ENCODE results near the gene EVI5. TPM values are rescaled to one million over a fixed set of nuclear protein-coding genes. Genes with fewer than 3 reads are reported as not detected.

Gene EVI5
- polyA plus RNA-seq, 3 donors, result 7.6 to 19.4 (median 14.3) TPM

- TF ChIP-seq CTCF (IDR thresholded peaks at IDR 0.05), result no peak
- Histone ChIP-seq H3K4me2 (replicated peaks; ENCODE audit: extremely low read depth, low read length, poor library complexity, severe bottlenecking) (no peak overlapping the region), H3K4me1 (ENCODE audit: control insufficient read depth in 1 of 2, insufficient read depth in 2 of 2, low read length in 2 of 2) (peaks cover 0 to 5% of the 10 kb centered on the region in 2 donors), H4K20me1 (ENCODE audit: insufficient read depth, low read length) (no peaks in the 10 kb centered on the region), H3K36me3 (replicated peaks in 1 of 2; ENCODE audit: control insufficient read depth in 1 of 2, insufficient read depth in 2 of 2, low read length in 2 of 2) (no peaks in the 10 kb centered on the region), H3K27me3 (ENCODE audit: control insufficient read depth in 2 of 2, insufficient read depth in 2 of 2, low read length in 2 of 2) (no peaks in the 10 kb centered on the region), H3K79me2 (ENCODE audit: insufficient read depth, low read length) (peaks cover under 1% of the 10 kb centered on the region), H3K9me3 (replicated peaks in 1 of 2; ENCODE audit: control insufficient read depth in 1 of 2, insufficient read depth in 1 of 2, low read length in 2 of 2) (no peaks in the 10 kb centered on the region), H3K27ac (ENCODE audit: low read depth in 1 of 2, low read length in 2 of 2) (no peak overlapping the region), H3K9ac (ENCODE audit: insufficient read depth, low read length, poor library complexity, severe bottlenecking) (no peak overlapping the region), H2AFZ (ENCODE audit: insufficient read depth, low read depth, low read length, poor library complexity, severe bottlenecking) (no peak overlapping the region), H3K4me3 (replicated peaks in 1 of 3; ENCODE audit: low read depth in 2 of 3, low read length in 3 of 3) (no peak overlapping the region)
- intact Hi-C loops (cut with micrococcal nuclease), result no loop called here
- Mint-ChIP-seq H3K27ac (no peak overlapping the region), H3K4me3 (no peak overlapping the region), H3K9me3 (peaks cover 0 to 4% (median 0%) of the 10 kb centered on the region in 7 donors), H3K4me1 (no peaks in the 10 kb centered on the region), H3K36me3 (no peaks in the 10 kb centered on the region), H3K27me3 (ENCODE audit: low read depth in 3 of 3) (peaks cover 0 to 4% (median 2%) of the 10 kb centered on the region in 3 donors)
- WGBS (ENCODE audit: insufficient coverage), result no CpG with 5 or more reads among the region's 6 CpGs
- no peak for DNase-seq
Measured at GRCh38 chr1:92826792-92827191, 41.9 kb upstream of the EVI5 start.

GRCh38 chr1:92822879-92823278 lies 38.0 kb upstream of the EVI5 start:
- H3K27ac Mint-ChIP-seq, result no peak overlapping the region
- no peak for TF ChIP-seq CTCF (IDR thresholded peaks at IDR 0.05)
- Histone ChIP-seq H2AFZ (ENCODE audit: insufficient read depth, low read depth, low read length, poor library complexity, severe bottlenecking) (no peak overlapping the region), H3K27me3 (ENCODE audit: control insufficient read depth in 2 of 2, insufficient read depth in 2 of 2, low read length in 2 of 2) (no peaks in the 10 kb centered on the region), H3K36me3 (replicated peaks in 1 of 2; ENCODE audit: control insufficient read depth in 1 of 2, insufficient read depth in 2 of 2, low read length in 2 of 2) (no peaks in the 10 kb centered on the region), H3K9me3 (replicated peaks in 1 of 2; ENCODE audit: control insufficient read depth in 1 of 2, insufficient read depth in 1 of 2, low read length in 2 of 2) (no peaks in the 10 kb centered on the region), H3K27ac (ENCODE audit: low read depth in 1 of 2, low read length in 2 of 2) (no peak overlapping the region), H4K20me1 (ENCODE audit: insufficient read depth, low read length) (no peaks in the 10 kb centered on the region), H3K4me2 (replicated peaks; ENCODE audit: extremely low read depth, low read length, poor library complexity, severe bottlenecking) (no peak overlapping the region), H3K79me2 (ENCODE audit: insufficient read depth, low read length) (no peaks in the 10 kb centered on the region), H3K4me3 (replicated peaks in 1 of 3; ENCODE audit: low read depth in 2 of 3, low read length in 3 of 3) (no peak overlapping the region), H3K4me1 (ENCODE audit: control insufficient read depth in 1 of 2, insufficient read depth in 2 of 2, low read length in 2 of 2) (no peaks in the 10 kb centered on the region), H3K9ac (ENCODE audit: insufficient read depth, low read length, poor library complexity, severe bottlenecking) (no peak overlapping the region)
- peaks cover 0 to 4% (median 0%) of the 10 kb centered on the region in 7 donors for H3K9me3 Mint-ChIP-seq
- no peaks in the 10 kb centered on the region for H3K36me3 Mint-ChIP-seq
- 100% methylated on average over 2 of the region's 3 CpGs for WGBS (ENCODE audit: insufficient coverage)
- H3K4me1 Mint-ChIP-seq, result peaks cover 6% of the 10 kb centered on the region
- peaks cover 2 to 6% (median 5%) of the 10 kb centered on the region in 3 donors for H3K27me3 Mint-ChIP-seq (ENCODE audit: low read depth in 3 of 3)
- H3K4me3 Mint-ChIP-seq, result no peak overlapping the region
- intact Hi-C loops (cut with micrococcal nuclease), result no loop called here
- peak in 1 of 3 donors; percentile 14 for DNase-seq
